Measurements from ENCODE around the gene DYNC1H1. TPM values are rescaled to one million over a fixed set of nuclear protein-coding genes. Genes with fewer than 3 reads are reported as not detected.

The DYNC1H1 gene
- polyA plus RNA-seq, 1 donor from 2014 or later, result 298 TPM

DNA sequence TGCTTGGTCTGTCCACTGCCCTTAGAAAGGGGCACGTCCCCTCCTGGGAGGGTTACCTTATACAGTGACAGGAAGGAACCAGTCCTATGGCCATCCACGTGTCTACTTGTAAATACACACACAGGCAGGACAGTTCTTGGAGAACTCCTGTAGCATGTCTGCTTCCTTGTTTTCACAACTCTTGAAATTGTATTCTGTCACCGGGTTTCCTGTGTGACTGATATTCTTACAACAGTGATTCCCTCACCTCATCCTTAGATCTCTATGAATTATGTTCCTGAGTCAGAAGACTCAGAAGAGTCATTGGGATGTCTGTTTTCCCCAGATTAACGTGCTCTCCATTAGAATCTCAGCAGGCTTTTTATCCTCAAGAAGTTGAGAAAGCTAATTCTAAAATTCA, 44.1 kb upstream of the DYNC1H1 start:
- Histone ChIP-seq H3K4me2 (ENCODE audit: low read length) (no peak overlapping the region), H3K27ac (ENCODE audit: low read length) (no peak overlapping the region)

DNA sequence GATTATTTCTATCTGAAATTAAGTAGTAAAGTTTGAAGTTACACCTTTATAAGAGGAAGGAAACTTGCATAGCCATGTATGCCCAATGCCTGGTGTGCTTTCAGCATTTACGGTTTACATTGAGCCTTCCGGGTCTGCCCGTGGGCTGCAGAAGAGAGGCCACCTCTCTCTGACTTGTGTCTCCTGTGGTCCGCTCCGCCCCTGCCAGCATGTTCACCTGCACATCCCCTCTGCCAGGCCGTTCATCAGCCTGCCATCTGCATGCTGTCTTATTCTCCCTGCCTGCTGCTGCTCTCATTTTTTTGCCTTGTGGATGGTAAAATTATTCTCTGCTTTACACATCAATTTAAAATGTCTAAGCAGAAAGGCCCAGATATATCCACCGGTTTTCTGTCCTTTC, 41.5 kb upstream of the DYNC1H1 start:
- Histone ChIP-seq H3K9me3 (ENCODE audit: low read length) (no peaks in the 10 kb centered on the region), H3K27me3 (ENCODE audit: insufficient read depth, low read depth, low read length) (no peaks in the 10 kb centered on the region), H3K4me3 (ENCODE audit: low read length) (no peak overlapping the region), H3F3A (ENCODE audit: insufficient read depth, low read length, poor library complexity, severe bottlenecking) (no peaks in the 10 kb centered on the region), H3K9me2 (ENCODE audit: insufficient read depth, low read length) (no peaks in the 10 kb centered on the region), H3K27ac (ENCODE audit: low read length) (no peak overlapping the region), H3K79me2 (replicated peaks; ENCODE audit: insufficient read depth, low read length) (no peaks in the 10 kb centered on the region), H4K20me1 (ENCODE audit: insufficient read depth) (no peaks in the 10 kb centered on the region), H2AFZ (ENCODE audit: low read depth, low read length) (no peak overlapping the region), H3K9ac (ENCODE audit: low read length) (no peak overlapping the region), H3K36me3 (ENCODE audit: insufficient read depth, low read length) (no peaks in the 10 kb centered on the region), H3K4me2 (ENCODE audit: low read length) (no peak overlapping the region)
- TF ChIP-seq MXI1 (conservative IDR thresholded peaks at IDR 0.05; ENCODE audit: poor library complexity, severe bottlenecking) (no peak), TAF1 (IDR thresholded peaks at IDR 0.05; ENCODE audit: low read depth) (no peak), EZH2 (IDR thresholded peaks at IDR 0.05; ENCODE audit: borderline replicate concordance, insufficient read depth, low read length, poor library complexity, severe bottlenecking) (no peak), SMC3 (conservative IDR thresholded peaks at IDR 0.05; ENCODE audit: poor library complexity) (no peak), EP300 (conservative IDR thresholded peaks at IDR 0.05; ENCODE audit: poor library complexity, severe bottlenecking) (no peak), POLR2AphosphoS5 (IDR thresholded peaks at IDR 0.05) (no peak), RAD21 (conservative IDR thresholded peaks at IDR 0.05) (no peak)
- TF ChIP-seq, protein P1, sequence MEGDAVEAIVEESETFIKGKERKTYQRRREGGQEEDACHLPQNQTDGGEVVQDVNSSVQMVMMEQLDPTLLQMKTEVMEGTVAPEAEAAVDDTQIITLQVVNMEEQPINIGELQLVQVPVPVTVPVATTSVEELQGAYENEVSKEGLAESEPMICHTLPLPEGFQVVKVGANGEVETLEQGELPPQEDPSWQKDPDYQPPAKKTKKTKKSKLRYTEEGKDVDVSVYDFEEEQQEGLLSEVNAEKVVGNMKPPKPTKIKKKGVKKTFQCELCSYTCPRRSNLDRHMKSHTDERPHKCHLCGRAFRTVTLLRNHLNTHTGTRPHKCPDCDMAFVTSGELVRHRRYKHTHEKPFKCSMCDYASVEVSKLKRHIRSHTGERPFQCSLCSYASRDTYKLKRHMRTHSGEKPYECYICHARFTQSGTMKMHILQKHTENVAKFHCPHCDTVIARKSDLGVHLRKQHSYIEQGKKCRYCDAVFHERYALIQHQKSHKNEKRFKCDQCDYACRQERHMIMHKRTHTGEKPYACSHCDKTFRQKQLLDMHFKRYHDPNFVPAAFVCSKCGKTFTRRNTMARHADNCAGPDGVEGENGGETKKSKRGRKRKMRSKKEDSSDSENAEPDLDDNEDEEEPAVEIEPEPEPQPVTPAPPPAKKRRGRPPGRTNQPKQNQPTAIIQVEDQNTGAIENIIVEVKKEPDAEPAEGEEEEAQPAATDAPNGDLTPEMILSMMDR (IDR thresholded peaks at IDR 0.05; ENCODE audit: poor library complexity, severe bottlenecking), result no peak
- TF ChIP-seq, protein P2, sequence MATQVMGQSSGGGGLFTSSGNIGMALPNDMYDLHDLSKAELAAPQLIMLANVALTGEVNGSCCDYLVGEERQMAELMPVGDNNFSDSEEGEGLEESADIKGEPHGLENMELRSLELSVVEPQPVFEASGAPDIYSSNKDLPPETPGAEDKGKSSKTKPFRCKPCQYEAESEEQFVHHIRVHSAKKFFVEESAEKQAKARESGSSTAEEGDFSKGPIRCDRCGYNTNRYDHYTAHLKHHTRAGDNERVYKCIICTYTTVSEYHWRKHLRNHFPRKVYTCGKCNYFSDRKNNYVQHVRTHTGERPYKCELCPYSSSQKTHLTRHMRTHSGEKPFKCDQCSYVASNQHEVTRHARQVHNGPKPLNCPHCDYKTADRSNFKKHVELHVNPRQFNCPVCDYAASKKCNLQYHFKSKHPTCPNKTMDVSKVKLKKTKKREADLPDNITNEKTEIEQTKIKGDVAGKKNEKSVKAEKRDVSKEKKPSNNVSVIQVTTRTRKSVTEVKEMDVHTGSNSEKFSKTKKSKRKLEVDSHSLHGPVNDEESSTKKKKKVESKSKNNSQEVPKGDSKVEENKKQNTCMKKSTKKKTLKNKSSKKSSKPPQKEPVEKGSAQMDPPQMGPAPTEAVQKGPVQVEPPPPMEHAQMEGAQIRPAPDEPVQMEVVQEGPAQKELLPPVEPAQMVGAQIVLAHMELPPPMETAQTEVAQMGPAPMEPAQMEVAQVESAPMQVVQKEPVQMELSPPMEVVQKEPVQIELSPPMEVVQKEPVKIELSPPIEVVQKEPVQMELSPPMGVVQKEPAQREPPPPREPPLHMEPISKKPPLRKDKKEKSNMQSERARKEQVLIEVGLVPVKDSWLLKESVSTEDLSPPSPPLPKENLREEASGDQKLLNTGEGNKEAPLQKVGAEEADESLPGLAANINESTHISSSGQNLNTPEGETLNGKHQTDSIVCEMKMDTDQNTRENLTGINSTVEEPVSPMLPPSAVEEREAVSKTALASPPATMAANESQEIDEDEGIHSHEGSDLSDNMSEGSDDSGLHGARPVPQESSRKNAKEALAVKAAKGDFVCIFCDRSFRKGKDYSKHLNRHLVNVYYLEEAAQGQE (IDR thresholded peaks at IDR 0.05; ENCODE audit: borderline replicate concordance), result no peak

More for the DNA sequence above, 44.1 kb upstream of the DYNC1H1 start:
- H3F3A ChIP-seq (ENCODE audit: insufficient read depth, low read length, poor library complexity, severe bottlenecking), result no peaks in the 10 kb centered on the region
- no peaks in the 10 kb centered on the region for H3K79me2 ChIP-seq (replicated peaks; ENCODE audit: insufficient read depth, low read length)
- TF ChIP-seq TAF1 (IDR thresholded peaks at IDR 0.05; ENCODE audit: low read depth), result no peak
- TF ChIP-seq, protein P2 (IDR thresholded peaks at IDR 0.05; ENCODE audit: borderline replicate concordance), result no peak
- H3K9me2 ChIP-seq (ENCODE audit: insufficient read depth, low read length), result no peaks in the 10 kb centered on the region
- no peak overlapping the region for H3K4me3 ChIP-seq (ENCODE audit: low read length)
- no peak overlapping the region for H2AFZ ChIP-seq (ENCODE audit: low read depth, low read length)
- no peaks in the 10 kb centered on the region for H4K20me1 ChIP-seq (ENCODE audit: insufficient read depth)
- no peak overlapping the region for H3K9ac ChIP-seq (ENCODE audit: low read length)
- H3K36me3 ChIP-seq (ENCODE audit: insufficient read depth, low read length), result no peaks in the 10 kb centered on the region
- H3K27me3 ChIP-seq (ENCODE audit: insufficient read depth, low read depth, low read length), result no peaks in the 10 kb centered on the region
- no peaks in the 10 kb centered on the region for H3K9me3 ChIP-seq (ENCODE audit: low read length)
